H9 (cell line): ENCODE measurements around the gene E2F4. TPM values are rescaled to one million over a fixed set of nuclear protein-coding genes. Genes with fewer than 3 reads are reported as not detected.

Experiments
- DNase-seq: peaks from one replicate; pipeline ENCODE4 v3.0.0-alpha.2; 2017
- H2AFZ ChIP-seq: one replicate; pipeline ENCODE4 v1.6.1; 2013; ENCODE audit warnings: mild to moderate bottlenecking, low read length, control low read depth, moderate library complexity
- H2AK5ac ChIP-seq: 2 replicates; pipeline ENCODE4 v1.6.1; 2013; ENCODE audit warnings: low read length, control low read depth, mixed read lengths; ENCODE audit not compliant: insufficient read length
- H2BK120ac ChIP-seq: one replicate; pipeline ENCODE4 v1.6.1; 2013; ENCODE audit warnings: low read depth, mild to moderate bottlenecking, low read length, control low read depth, inconsistent platforms; ENCODE audit not compliant: poor library complexity, severe bottlenecking
- H2BK12ac ChIP-seq: 2 replicates; pipeline ENCODE4 v1.6.1; 2013; ENCODE audit warnings: low read length, control low read depth, mixed read lengths, low read depth; ENCODE audit not compliant: insufficient read length
- H2BK15ac ChIP-seq: 2 replicates; pipeline ENCODE4 v1.6.1; 2013; ENCODE audit warnings: low read depth, low read length, control low read depth
- H2BK20ac ChIP-seq: one replicate; pipeline ENCODE4 v1.6.1; 2013; ENCODE audit warnings: low read depth, mild to moderate bottlenecking, low read length, control low read depth, inconsistent platforms; ENCODE audit not compliant: poor library complexity, severe bottlenecking
- H2BK5ac ChIP-seq: 2 replicates; pipeline ENCODE4 v1.6.1; 2013; ENCODE audit warnings: low read length, control low read depth, mixed read lengths; ENCODE audit not compliant: insufficient read length
- H3K14ac ChIP-seq: 2 replicates; pipeline ENCODE4 v1.6.1; 2013; ENCODE audit warnings: low read length, control low read depth; ENCODE audit not compliant: insufficient read depth
- H3K18ac ChIP-seq: 2 replicates; pipeline ENCODE4 v1.6.1; 2013; ENCODE audit warnings: low read depth, mild to moderate bottlenecking, mixed read lengths, low read length, control low read depth; ENCODE audit not compliant: insufficient read length
- H3K23ac ChIP-seq: 2 replicates; pipeline ENCODE4 v1.6.1; 2013; ENCODE audit warnings: low read length, control low read depth, mixed read lengths, low read depth; ENCODE audit not compliant: insufficient read length
- H3K23me2 ChIP-seq: 2 replicates; pipeline ENCODE4 v1.6.1; 2013; ENCODE audit warnings: low read depth, mild to moderate bottlenecking, mixed read lengths, low read length, control low read depth; ENCODE audit not compliant: insufficient read length, poor library complexity, severe bottlenecking
- H3K27ac ChIP-seq: 2 replicates; pipeline ENCODE4 v1.5.1; 2013; ENCODE audit warnings: low read length, control low read depth, mixed read lengths, low read depth; ENCODE audit not compliant: insufficient read length
- H3K27me3 ChIP-seq: 2 replicates; pipeline ENCODE4 v1.6.1; 2013; ENCODE audit warnings: low read length, control low read depth, inconsistent platforms; ENCODE audit not compliant: insufficient read depth
- H3K4ac ChIP-seq: 2 replicates; pipeline ENCODE4 v1.6.1; 2013; ENCODE audit warnings: low read depth, mild to moderate bottlenecking, control low read depth, inconsistent platforms, low read length, moderate library complexity
- H3K4me1 ChIP-seq: 2 replicates; pipeline ENCODE4 v1.6.1; 2013; ENCODE audit warnings: low read length, control low read depth, inconsistent platforms; ENCODE audit not compliant: insufficient read depth
- H3K4me2 ChIP-seq: 2 replicates; pipeline ENCODE4 v1.6.1; 2013; ENCODE audit warnings: low read length, control low read depth, mixed read lengths; ENCODE audit not compliant: insufficient read length, insufficient read depth
- H3K56ac ChIP-seq: 2 replicates; pipeline ENCODE4 v1.6.1; 2013; ENCODE audit warnings: low read depth, mild to moderate bottlenecking, mixed read lengths, low read length, control low read depth; ENCODE audit not compliant: insufficient read length
- H3K79me1 ChIP-seq: 2 replicates; pipeline ENCODE4 v1.6.1; 2013; ENCODE audit warnings: low read depth, mild to moderate bottlenecking, moderate library complexity, low read length, control low read depth, inconsistent platforms; ENCODE audit not compliant: insufficient read depth, poor library complexity, severe bottlenecking
- H3K79me2 ChIP-seq: 2 replicates; pipeline ENCODE4 v1.6.1; 2013; ENCODE audit warnings: low read length, control low read depth, inconsistent platforms; ENCODE audit not compliant: insufficient read depth
- H3K9ac ChIP-seq: 2 replicates; pipeline ENCODE4 v1.6.1; 2013; ENCODE audit warnings: low read length, control low read depth, mixed read lengths; ENCODE audit not compliant: insufficient read length; ENCODE audit errors: extremely low read depth
- H3K9me3 ChIP-seq: one replicate; pipeline ENCODE4 v1.6.1; 2013; ENCODE audit warnings: low read depth, low read length, inconsistent platforms; ENCODE audit not compliant: control insufficient read depth
- H3T11ph ChIP-seq: one replicate; pipeline ENCODE4 v1.6.1; 2013; ENCODE audit warnings: mild to moderate bottlenecking, low read length, control low read depth, inconsistent platforms
- H4K20me1 ChIP-seq: one replicate; pipeline ENCODE4 v1.6.1; 2013; ENCODE audit not compliant: control insufficient read depth, insufficient read length, insufficient read depth
- H4K5ac ChIP-seq: 2 replicates; pipeline ENCODE4 v1.6.1; 2013; ENCODE audit warnings: low read depth, mild to moderate bottlenecking, mixed read lengths, low read length, control low read depth; ENCODE audit not compliant: insufficient read length
- H4K8ac ChIP-seq: replicated peaks from 2 replicates; pipeline ENCODE4 v1.6.1; 2013; ENCODE audit warnings: low read length, control low read depth, mixed read lengths, low read depth; ENCODE audit not compliant: insufficient read length
- H4K91ac ChIP-seq: 2 replicates; pipeline ENCODE4 v1.6.1; 2013; ENCODE audit warnings: low read depth, mild to moderate bottlenecking, moderate library complexity, mixed read lengths, low read length, control low read depth; ENCODE audit not compliant: insufficient read length
- H3K27ac Mint-ChIP-seq, 3 experiments: 2 replicates in 2 of 3; 3 replicates in 1 of 3; pipeline ENCODE4 v1.8.0; 2020 to 2021; ENCODE audit warnings: mixed read lengths in 3 of 3, mild to moderate bottlenecking in 1 of 3, moderate library complexity in 1 of 3
- H3K27me3 Mint-ChIP-seq: 2 replicates; pipeline ENCODE4 v1.8.0; 2021; ENCODE audit warnings: low read depth, mild to moderate bottlenecking, moderate library complexity, mixed read lengths
- H3K36me3 Mint-ChIP-seq, 3 experiments: 2 replicates in 2 of 3; 3 replicates in 1 of 3; pipeline ENCODE4 v1.8.0; 2020 to 2021; ENCODE audit warnings: low read depth in 3 of 3, mixed read lengths in 3 of 3; ENCODE audit not compliant: insufficient read depth in 1 of 3
- H3K4me1 Mint-ChIP-seq, 2 experiments: 2 replicates each; pipeline ENCODE4 v1.8.0; 2020; ENCODE audit warnings: mixed read lengths in 2 of 2
- H3K4me3 Mint-ChIP-seq, 2 experiments: 2 replicates in 1 of 2; 3 replicates in 1 of 2; pipeline ENCODE4 v1.8.0; 2020 to 2021; ENCODE audit warnings: mild to moderate bottlenecking in 2 of 2, mixed read lengths in 2 of 2, moderate library complexity in 1 of 2
- H3K9me3 Mint-ChIP-seq, 2 experiments: 2 replicates in 1 of 2; 3 replicates in 1 of 2; pipeline ENCODE4 v1.8.0; 2020; ENCODE audit warnings: mild to moderate bottlenecking in 2 of 2, mixed read lengths in 2 of 2, moderate library complexity in 1 of 2
- WGBS: extraction: QIAGEN DNeasy Blood & Tissue Kit; methylation state at CpG from one replicate; pipeline ENCODE4 v1.1.7; 2013; ENCODE audit warnings: missing lambda C conversion rate, low lambda C conversion rate, mixed read lengths; ENCODE audit not compliant: insufficient read length; ENCODE audit errors: extremely low coverage; 5-methylcytosine and 5-hydroxymethylcytosine counted together
- total RNA-seq: library from RNA; stranded (reverse); gene quantifications from 2 replicates; pipeline ENCODE4 v1.2.1, GENCODE V29; 2021
- TF ChIP-seq, protein P1 (sequence below): fragments of 200-600 bp; sonication (generic); conservative IDR thresholded peaks from 3 replicates; pipeline ENCODE4 v1.8.0; 2021; ENCODE audit warnings: antibody characterized with exemption, mild to moderate bottlenecking

Gene E2F4
- total RNA-seq, 1 experiment from 2014 or later: 116 TPM

DNA sequence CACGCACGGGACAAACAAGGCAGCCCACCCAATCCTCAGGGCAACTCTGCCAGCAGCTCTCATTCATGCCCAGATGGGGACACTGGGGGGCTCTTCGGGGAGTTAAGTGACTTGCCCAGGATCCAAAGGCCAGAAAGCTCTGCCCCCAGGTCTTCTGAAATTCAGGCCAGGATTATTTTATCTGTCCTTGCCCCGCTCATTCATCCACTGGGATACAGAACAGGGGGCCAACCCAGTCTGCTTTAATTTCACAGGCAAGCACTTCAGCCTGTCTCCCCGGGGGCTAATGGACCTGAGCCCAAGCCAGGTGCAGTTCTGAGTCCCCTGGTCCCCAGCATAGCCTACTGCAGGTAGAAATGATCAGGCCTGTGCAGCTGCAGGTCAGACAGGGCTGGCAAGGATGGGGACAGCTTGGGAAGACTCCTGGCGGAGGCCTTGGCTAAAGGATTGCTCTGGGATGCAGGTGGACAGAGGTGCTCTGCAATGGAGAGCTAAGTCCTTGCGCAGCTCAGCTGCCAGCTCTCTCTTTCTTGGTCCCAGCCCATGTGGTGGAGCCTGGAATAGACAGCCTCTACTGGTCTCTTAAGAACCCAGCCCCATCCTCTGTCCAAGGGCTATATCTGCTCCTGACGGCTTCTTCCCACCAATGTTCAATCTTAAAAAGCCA is 40.4 kb upstream of the E2F4 start:
- Mint-ChIP-seq H3K36me3 (peaks cover 10 to 25% (median 23%) of the 10 kb centered on the region in 3 experiments), H3K27ac (peak overlapping the region in 2 of 3 experiments; percentile 13 to 28; a peak in 1 of 7 replicates), H3K9me3 (peaks cover 0 to 5% of the 10 kb centered on the region in 2 experiments; a peak in 3 of 5 replicates), H3K4me3 (peak overlapping the region; percentile 65 to 80), H3K4me1 (peaks cover 10 to 16% of the 10 kb centered on the region in 2 experiments), H3K27me3 (peaks cover 57% of the 10 kb centered on the region)
- Histone ChIP-seq H3T11ph (no peak overlapping the region), H4K20me1 (no peaks in the 10 kb centered on the region), H2AK5ac (no peak overlapping the region), H3K4me2 (peak overlapping the region; percentile 65), H2BK5ac (no peak overlapping the region), H2AFZ (no peak overlapping the region), H3K4me1 (no peaks in the 10 kb centered on the region), H2BK120ac (no peak overlapping the region), H3K23me2 (peaks cover 15% of the 10 kb centered on the region), H2BK12ac (no peak overlapping the region), H3K9me3 (no peaks in the 10 kb centered on the region), H3K56ac (no peak overlapping the region), H3K18ac (no peak overlapping the region), H3K27me3 (peaks cover 39% of the 10 kb centered on the region), H3K14ac (no peak overlapping the region), H3K27ac (no peak overlapping the region), H3K9ac (no peak overlapping the region), H3K23ac (no peak overlapping the region), H4K8ac (no peak overlapping the region), H2BK20ac (no peak overlapping the region), H2BK15ac (no peak overlapping the region), H3K79me2 (no peaks in the 10 kb centered on the region), H4K91ac (no peak overlapping the region), H4K5ac (no peak overlapping the region), H3K79me1 (no peaks in the 10 kb centered on the region), H3K4ac (no peak overlapping the region)
- no CpG with 5 or more reads among the region's 8 CpGs for WGBS
- no peak for DNase-seq
- TF ChIP-seq, protein P1, sequence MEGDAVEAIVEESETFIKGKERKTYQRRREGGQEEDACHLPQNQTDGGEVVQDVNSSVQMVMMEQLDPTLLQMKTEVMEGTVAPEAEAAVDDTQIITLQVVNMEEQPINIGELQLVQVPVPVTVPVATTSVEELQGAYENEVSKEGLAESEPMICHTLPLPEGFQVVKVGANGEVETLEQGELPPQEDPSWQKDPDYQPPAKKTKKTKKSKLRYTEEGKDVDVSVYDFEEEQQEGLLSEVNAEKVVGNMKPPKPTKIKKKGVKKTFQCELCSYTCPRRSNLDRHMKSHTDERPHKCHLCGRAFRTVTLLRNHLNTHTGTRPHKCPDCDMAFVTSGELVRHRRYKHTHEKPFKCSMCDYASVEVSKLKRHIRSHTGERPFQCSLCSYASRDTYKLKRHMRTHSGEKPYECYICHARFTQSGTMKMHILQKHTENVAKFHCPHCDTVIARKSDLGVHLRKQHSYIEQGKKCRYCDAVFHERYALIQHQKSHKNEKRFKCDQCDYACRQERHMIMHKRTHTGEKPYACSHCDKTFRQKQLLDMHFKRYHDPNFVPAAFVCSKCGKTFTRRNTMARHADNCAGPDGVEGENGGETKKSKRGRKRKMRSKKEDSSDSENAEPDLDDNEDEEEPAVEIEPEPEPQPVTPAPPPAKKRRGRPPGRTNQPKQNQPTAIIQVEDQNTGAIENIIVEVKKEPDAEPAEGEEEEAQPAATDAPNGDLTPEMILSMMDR: no peak
